Heart left ventricle (tissue), 16 donors: ENCODE measurements around the gene BICDL1. TPM values are rescaled to one million over a fixed set of nuclear protein-coding genes. Genes with fewer than 3 reads are reported as not detected.

ENCODE experiments used
- ATAC-seq, 4 donors: fragments of 200-7000 bp; cut with Tn5 transposase; one replicate each; pipeline ENCODE4 v1.9.1; 2020 to 2022; ENCODE audit warnings: moderate library complexity in 4 of 4, mild to moderate bottlenecking in 3 of 4, moderate number of reproducible peaks in 1 of 4
- DNase-seq, 5 donors: peaks; one replicate each; pipeline ENCODE4 v3.0.0-alpha.2; 2020
- H3K27ac ChIP-seq, 12 donors: fragments of 200-600 bp; sonication (generic) in 4 of 12; one replicate each; pipeline versions ENCODE4 v1.5.0 to v1.8.0; 2016 to 2022; ENCODE audit warnings: mild to moderate bottlenecking in 2 of 12
- H3K27me3 ChIP-seq, 9 donors: fragments of 200-600 bp; sonication (generic) in 2 of 9; one replicate each; pipeline versions ENCODE4 v1.5.1 to v1.8.0; 2016 to 2022; ENCODE audit warnings: mild to moderate bottlenecking in 3 of 9
- H3K36me3 ChIP-seq, 9 donors: fragments of 200-600 bp; sonication (generic) in 2 of 9; one replicate each; pipeline versions ENCODE4 v1.5.0 to v1.8.0; 2018 to 2022; ENCODE audit warnings: mild to moderate bottlenecking in 2 of 9
- H3K4me1 ChIP-seq, 12 donors: fragments of 200-600 bp; sonication (generic) in 4 of 12; one replicate each; pipeline versions ENCODE4 v1.5.0 to v1.8.0; 2016 to 2022; ENCODE audit warnings: mild to moderate bottlenecking in 3 of 12
- H3K4me3 ChIP-seq, 12 donors: fragments of 200-600 bp; sonication (generic) in 4 of 12; one replicate each; pipeline versions ENCODE4 v1.5.0 to v1.8.0; 2017 to 2022; ENCODE audit warnings: mild to moderate bottlenecking in 9 of 12, moderate library complexity in 4 of 12
- H3K9me3 ChIP-seq, 12 donors: fragments of 200-600 bp; sonication (generic) in 4 of 12; one replicate each; pipeline versions ENCODE4 v1.5.0 to v1.8.0; 2016 to 2022; ENCODE audit warnings: mild to moderate bottlenecking in 1 of 12
- CTCF ChIP-seq, 12 donors: fragments of 200-600 bp; sonication (generic) in 4 of 12; IDR thresholded peaks; one replicate each; pipeline versions ENCODE4 v1.5.0 to v1.8.0; 2018 to 2022; ENCODE audit warnings: antibody characterized with exemption in 12 of 12, mild to moderate bottlenecking in 5 of 12
- POLR2A ChIP-seq, 2 donors: fragments of 450-650 bp; IDR thresholded peaks; one replicate each; pipeline ENCODE4 v1.6.1; 2017; ENCODE audit warnings: antibody characterized with exemption in 2 of 2, mild to moderate bottlenecking in 2 of 2, moderate library complexity in 2 of 2
- WGBS, 4 donors: extraction: QIAGEN DNeasy Blood & Tissue Kit in 2 of 4; methylation state at CpG; one replicate each; pipeline versions ENCODE4 v1.1.5 to v1.1.7; 2013 to 2018; 5-methylcytosine and 5-hydroxymethylcytosine counted together
- intact Hi-C, 10 donors: fragments of 100-400 bp; cut with DNase I; formaldehyde crosslinking; loops; one replicate each; pipeline versions ENCODE4 v1.11.1 to v1.14.2; 2022
- polyA plus RNA-seq, 2 donors: library from polyadenylated mRNA; stranded (reverse); fragments of 200-250 nt; gene quantifications; one replicate each; pipeline ENCODE4 v1.2.3, GENCODE V29; 2013
- total RNA-seq, 9 donors: library from RNA; depleted of rRNA in 2 of 9; stranded (reverse); fragments of >200 nt in 2 of 9; fragmentation: NEBNext Ultra II Directional in 3 of 9; extraction: Animal tissue kit (Norgen Biotek cat#: 25700) in 3 of 9; gene quantifications; one replicate each; pipeline versions ENCODE4 v1.1.0 to v1.2.4, GENCODE V29; 2016 to 2023
- donor health status: ischemic (EF 13 %, LVEDD 7.1; RV severe dilation, severe dysfunction).
- donor health status: healthy with polysubstance abuse.
- donor health status: DM: no; HTN: yes; CAD: no.
- donor health status: DM: no; HTN: no; CAD: no.
- donor health status: ischemic (EF 25% LVEDD 6.9; RV normal size, moderate dysfunction).
- donor health status: ischemic (EF 25% LVEDD 5.7; RV mildly dilated, moderate dysfunction).
- donor health status: healthy.
- donor health status: DM: yes; HTN: yes; CAD: no.
- donor health status: ischemic (EF 35%, LVEDD 5.7; RV mildly dilated, moderate dysfunction).
- donor health status: nonischemic (EF 11% LVEDD 7.7; RV severe dilation, severe dysfunction).
- donor health status: DM: yes; HTN: yes; CAD: no.
- donor health status: PGD.
- donor health status: ischemic (EF 29% LVEDD 5.4; RV normal size, mild dysfunction).
- donor health status: nonischemic (EF 23%, LVEDD 6.1; RV moderate dilation, normal function).

The BICDL1 gene
- total and polyA plus RNA-seq, 11 donors: 0.12 to 28.0 (median 0.30) TPM; not detected in 4

DNA sequence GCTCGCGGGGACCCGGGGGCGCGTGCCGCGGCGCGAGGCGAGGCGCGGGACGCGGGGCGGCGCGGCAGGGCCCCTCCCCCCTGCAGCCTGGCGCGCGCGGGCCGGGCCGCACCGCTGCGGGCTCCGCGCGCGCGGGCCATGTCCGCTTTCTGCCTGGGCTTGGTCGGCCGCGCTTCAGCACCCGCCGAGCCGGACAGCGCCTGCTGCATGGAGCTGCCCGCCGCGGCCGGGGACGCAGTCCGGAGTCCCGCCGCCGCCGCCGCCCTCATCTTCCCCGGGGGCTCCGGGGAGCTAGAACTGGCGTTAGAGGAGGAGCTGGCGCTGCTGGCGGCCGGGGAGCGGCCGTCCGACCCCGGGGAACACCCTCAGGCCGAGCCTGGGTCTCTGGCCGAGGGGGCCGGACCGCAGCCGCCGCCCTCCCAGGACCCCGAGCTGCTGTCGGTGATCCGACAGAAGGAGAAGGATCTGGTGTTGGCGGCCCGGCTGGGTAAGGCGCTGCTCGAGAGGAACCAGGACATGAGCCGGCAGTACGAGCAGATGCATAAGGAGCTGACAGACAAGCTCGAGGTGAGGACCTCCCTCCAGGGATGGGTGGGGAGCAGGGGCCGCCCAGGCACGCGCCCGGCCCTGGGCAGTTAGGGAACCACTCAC lies 820 bp downstream of the BICDL1 start:
- peaks cover 0 to 20% (median 11%) of the 10 kb centered on the region in 12 donors for H3K4me1 ChIP-seq
- intact Hi-C loops: loop anchor here in 1 of 10 donors (5.0 kb wide), 1 partner anchor 97 kb away; no protein-coding TSS in a partner anchor
- DNase-seq (peak; percentile 80 to 88 (median 83)), ATAC-seq (peak; percentile 82 to 97 (median 91))
- WGBS, 4 donors: 0 to 1% (median 0%) methylated on average over 8 to 79 of the region's 79 CpGs
- no peak overlapping the region for H3K27ac ChIP-seq
- TF ChIP-seq CTCF (IDR thresholded peaks at IDR 0.05) (no peak), POLR2A (IDR thresholded peaks at IDR 0.05) (no peak)
- H3K27me3 ChIP-seq: peaks cover 0 to 77% (median 35%) of the 10 kb centered on the region in 9 donors
- H3K36me3 ChIP-seq: no peaks in the 10 kb centered on the region
- no peaks in the 10 kb centered on the region for H3K9me3 ChIP-seq
- H3K4me3 ChIP-seq: peak overlapping the region in 10 of 12 donors; percentile 20 to 68 (median 42)

- DNase-seq (no peak), ATAC-seq (no peak)
- Histone ChIP-seq H3K36me3 (no peaks in the 10 kb centered on the region), H3K4me1 (peaks cover 0 to 20% (median 11%) of the 10 kb centered on the region in 12 donors), H3K4me3 (peak overlapping the region in 3 of 12 donors; percentile 48 to 68 (median 59)), H3K9me3 (no peaks in the 10 kb centered on the region), H3K27ac (no peak overlapping the region), H3K27me3 (peaks cover 0 to 73% (median 36%) of the 10 kb centered on the region in 9 donors)
- intact Hi-C loops: loop anchor here in 1 of 10 donors (5.0 kb wide), 1 partner anchor 97 kb away; no protein-coding TSS in a partner anchor
- WGBS, 4 donors: 35 to 39% (median 37%) methylated on average over 12 of the region's 12 CpGs
- TF ChIP-seq CTCF (IDR thresholded peaks at IDR 0.05): no peak
- TF ChIP-seq POLR2A (IDR thresholded peaks at IDR 0.05): no peak
Measured at GRCh38 chr12:119990382-119990874, 1.4 kb downstream of the BICDL1 start.

- peaks cover 0 to 20% (median 11%) of the 10 kb centered on the region in 12 donors for H3K4me1 ChIP-seq
- intact Hi-C loops: loop anchor here in 1 of 10 donors (5.0 kb wide), 1 partner anchor 95 kb away; no protein-coding TSS in a partner anchor
- DNase-seq (no peak), ATAC-seq (no peak)
- H3K4me3 ChIP-seq: no peak overlapping the region
- 77 to 87% (median 86%) methylated on average over 5 of the region's 5 CpGs for WGBS, 4 donors
- H3K9me3 ChIP-seq: no peaks in the 10 kb centered on the region
- no peak for TF ChIP-seq POLR2A (IDR thresholded peaks at IDR 0.05)
- TF ChIP-seq CTCF (IDR thresholded peaks at IDR 0.05): no peak
- no peaks in the 10 kb centered on the region for H3K36me3 ChIP-seq
- no peak overlapping the region for H3K27ac ChIP-seq
- H3K27me3 ChIP-seq: peaks cover 0 to 68% (median 36%) of the 10 kb centered on the region in 9 donors
Measured at GRCh38 chr12:119992129-119992705, 3.2 kb downstream of the BICDL1 start.
